ENCODE data around the gene CCDC137. TPM values are rescaled to one million over a fixed set of nuclear protein-coding genes. Genes with fewer than 3 reads are reported as not detected.

The CCDC137 gene
- total and polyA plus RNA-seq, 5 donors from 2014 or later, result 10.2 to 30.4 (median 12.4) TPM

DNA sequence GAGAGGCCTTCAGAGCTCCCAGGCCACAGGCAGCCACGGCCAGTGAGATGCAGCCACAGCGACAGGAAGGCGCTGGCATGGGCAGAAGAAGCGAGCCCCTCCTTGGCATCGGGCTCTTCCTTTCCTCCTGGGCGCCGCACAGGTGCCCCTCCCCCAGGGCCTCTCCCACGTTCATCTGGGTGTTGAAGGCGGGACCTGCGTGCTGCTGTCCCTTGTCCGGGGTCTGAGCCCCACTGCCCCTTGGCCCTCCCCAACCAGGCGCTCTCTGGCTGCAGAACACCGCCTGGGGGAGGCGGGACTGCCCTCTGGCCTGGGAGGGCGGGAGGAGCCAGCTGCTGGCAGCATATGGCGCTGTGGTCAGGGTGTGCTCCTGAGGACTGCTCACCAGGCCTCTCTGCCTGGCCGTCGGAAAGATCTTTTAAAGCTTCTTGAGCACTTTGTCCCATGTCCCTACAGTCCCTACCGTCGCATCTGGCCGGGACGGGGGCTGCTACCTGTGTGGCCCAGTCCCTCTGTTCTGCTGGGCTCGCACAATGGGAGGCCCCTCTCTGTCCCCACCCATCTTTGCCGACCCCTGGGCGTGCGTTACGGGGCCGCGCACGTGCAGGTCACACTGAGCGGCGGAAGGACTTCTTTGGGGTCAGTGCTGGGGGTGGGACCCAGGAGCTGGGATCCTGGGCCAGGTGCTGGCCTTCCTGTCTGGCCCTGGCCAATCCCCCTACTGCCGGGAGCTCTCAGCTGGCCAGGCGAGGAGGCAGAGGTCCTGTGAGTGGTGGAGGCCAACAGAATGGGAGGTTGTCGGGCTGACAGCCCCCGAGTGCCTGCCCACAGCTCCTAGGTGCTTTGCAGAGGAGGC is 47.2 kb downstream of the CCDC137 start:
- ATAC-seq (ENCODE audit: low read depth in 2 of 2), result no peak
- Histone ChIP-seq H3K4me3 (ENCODE audit: low read depth, low read length) (no peak overlapping the region), H3K4me1 (ENCODE audit: control insufficient read depth, insufficient read depth, low read length, poor library complexity, severe bottlenecking) (peaks cover 32% of the 10 kb centered on the region), H3K36me3 (ENCODE audit: control insufficient read depth, insufficient read depth, low read length) (no peaks in the 10 kb centered on the region), H3K27me3 (ENCODE audit: control insufficient read depth, insufficient read depth, low read length) (no peaks in the 10 kb centered on the region), H3K9me3 (ENCODE audit: control insufficient read depth in 2 of 2, low read length in 2 of 2) (no peaks in the 10 kb centered on the region), H3K27ac (ENCODE audit: insufficient read depth, low read length, poor library complexity, severe bottlenecking) (no peak overlapping the region)
- Mint-ChIP-seq H3K4me1 (peaks cover 0 to 19% (median 4%) of the 10 kb centered on the region in 4 donors), H3K36me3 (no peaks in the 10 kb centered on the region), H3K4me3 (peak overlapping the region in 3 of 4 donors; percentile 44 to 86 (median 75)), H3K9me3 (no peaks in the 10 kb centered on the region), H3K27ac (no peak overlapping the region), H3K27me3 (no peaks in the 10 kb centered on the region)
- DNase-seq, result no peak

DNA sequence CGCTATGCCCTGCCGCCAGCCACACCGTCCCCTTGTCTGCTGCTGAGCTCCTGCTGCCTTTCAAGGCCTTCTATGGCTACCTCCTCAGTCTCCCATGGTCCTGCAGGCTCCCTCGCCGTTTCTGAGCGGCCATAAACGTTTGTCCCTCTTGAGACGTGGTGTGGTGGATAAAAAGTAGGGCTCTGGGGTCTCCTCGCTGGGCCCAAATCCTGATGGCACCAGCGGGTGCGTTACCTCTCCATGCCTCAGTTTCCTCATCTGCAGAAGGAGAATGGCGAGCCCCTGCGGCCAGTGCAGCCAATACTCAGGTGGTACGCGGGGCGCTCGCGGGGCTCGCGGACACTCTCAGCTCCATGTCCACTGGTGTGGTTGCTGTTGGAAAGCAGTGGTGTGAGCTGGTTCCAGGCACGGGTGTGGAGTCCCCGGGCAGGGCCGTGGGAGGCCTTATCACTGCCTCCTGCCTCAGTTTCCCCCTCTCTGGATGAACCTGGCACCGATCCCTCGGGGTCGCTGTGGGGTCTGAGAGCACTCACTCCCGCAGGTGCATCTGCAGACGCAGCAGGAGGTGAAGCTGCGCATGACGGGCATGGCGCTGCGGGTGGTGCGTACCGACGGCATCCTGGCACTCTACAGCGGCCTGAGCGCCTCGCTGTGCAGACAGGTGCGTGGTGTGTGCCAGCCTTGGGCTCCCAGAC is 48.0 kb downstream of the CCDC137 start:
- Mint-ChIP-seq H3K4me3 (peak overlapping the region in 3 of 4 donors; percentile 44 to 69 (median 60)), H3K27me3 (no peaks in the 10 kb centered on the region), H3K27ac (no peak overlapping the region), H3K9me3 (no peaks in the 10 kb centered on the region), H3K36me3 (no peaks in the 10 kb centered on the region), H3K4me1 (peaks cover 0 to 19% (median 4%) of the 10 kb centered on the region in 4 donors)
- Histone ChIP-seq H3K4me1 (ENCODE audit: control insufficient read depth, insufficient read depth, low read length, poor library complexity, severe bottlenecking) (peaks cover 32% of the 10 kb centered on the region), H3K27ac (ENCODE audit: insufficient read depth, low read length, poor library complexity, severe bottlenecking) (no peak overlapping the region), H3K9me3 (ENCODE audit: control insufficient read depth in 2 of 2, low read length in 2 of 2) (no peaks in the 10 kb centered on the region), H3K27me3 (ENCODE audit: control insufficient read depth, insufficient read depth, low read length) (no peaks in the 10 kb centered on the region), H3K4me3 (ENCODE audit: low read depth, low read length) (no peak overlapping the region), H3K36me3 (ENCODE audit: control insufficient read depth, insufficient read depth, low read length) (no peaks in the 10 kb centered on the region)
- no peak for ATAC-seq (ENCODE audit: low read depth in 2 of 2)
- no peak for DNase-seq

DNA sequence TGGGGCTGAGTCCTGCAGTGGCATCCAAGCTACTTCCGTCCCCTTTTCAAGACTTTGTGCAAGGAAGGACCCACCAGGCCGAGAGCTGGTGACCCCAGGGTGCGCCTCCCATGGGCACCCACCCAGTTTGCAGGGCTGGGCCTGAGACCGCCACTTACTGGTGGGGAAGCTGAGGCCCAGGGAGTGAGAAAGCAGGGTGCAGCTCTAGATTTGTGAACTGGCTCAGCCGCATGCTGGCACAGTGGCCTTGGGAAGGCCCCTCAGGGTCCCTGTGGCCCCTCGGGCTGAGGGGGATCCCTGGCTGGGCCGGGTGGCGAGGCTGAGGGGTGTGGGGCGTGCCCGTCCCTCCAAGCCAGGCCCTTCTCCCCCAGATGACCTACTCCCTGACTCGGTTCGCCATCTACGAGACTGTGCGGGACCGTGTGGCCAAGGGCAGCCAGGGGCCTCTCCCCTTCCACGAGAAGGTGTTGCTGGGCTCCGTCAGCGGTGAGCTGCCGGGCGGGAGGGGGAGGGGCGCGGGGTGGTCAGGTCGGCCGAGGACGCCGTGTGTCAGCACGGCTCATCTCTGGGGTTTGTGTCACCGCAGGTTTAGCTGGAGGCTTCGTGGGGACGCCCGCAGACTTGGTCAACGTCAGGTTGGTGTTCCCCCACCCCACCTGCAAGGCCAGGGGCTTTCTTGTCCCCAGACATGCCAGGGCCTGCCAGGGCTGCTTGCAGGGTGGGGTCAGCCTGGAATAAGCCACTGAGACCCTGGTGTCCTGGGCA is 48.8 kb downstream of the CCDC137 start:
- no peak overlapping the region for H3K4me3 ChIP-seq (ENCODE audit: low read depth, low read length)
- Mint-ChIP-seq H3K9me3 (no peaks in the 10 kb centered on the region), H3K4me3 (peak overlapping the region in 1 of 4 donors; percentile 26), H3K27me3 (no peaks in the 10 kb centered on the region), H3K36me3 (no peaks in the 10 kb centered on the region), H3K4me1 (peaks cover 0 to 19% (median 4%) of the 10 kb centered on the region in 4 donors), H3K27ac (no peak overlapping the region)
- H3K36me3 ChIP-seq (ENCODE audit: control insufficient read depth, insufficient read depth, low read length), result no peaks in the 10 kb centered on the region
- ATAC-seq (ENCODE audit: low read depth in 2 of 2) (no peak), DNase-seq (no peak)
- H3K9me3 ChIP-seq (ENCODE audit: control insufficient read depth in 2 of 2, low read length in 2 of 2), result no peaks in the 10 kb centered on the region
- no peaks in the 10 kb centered on the region for H3K27me3 ChIP-seq (ENCODE audit: control insufficient read depth, insufficient read depth, low read length)
- H3K27ac ChIP-seq (ENCODE audit: insufficient read depth, low read length, poor library complexity, severe bottlenecking), result no peak overlapping the region
- peaks cover 28% of the 10 kb centered on the region for H3K4me1 ChIP-seq (ENCODE audit: control insufficient read depth, insufficient read depth, low read length, poor library complexity, severe bottlenecking)

DNA sequence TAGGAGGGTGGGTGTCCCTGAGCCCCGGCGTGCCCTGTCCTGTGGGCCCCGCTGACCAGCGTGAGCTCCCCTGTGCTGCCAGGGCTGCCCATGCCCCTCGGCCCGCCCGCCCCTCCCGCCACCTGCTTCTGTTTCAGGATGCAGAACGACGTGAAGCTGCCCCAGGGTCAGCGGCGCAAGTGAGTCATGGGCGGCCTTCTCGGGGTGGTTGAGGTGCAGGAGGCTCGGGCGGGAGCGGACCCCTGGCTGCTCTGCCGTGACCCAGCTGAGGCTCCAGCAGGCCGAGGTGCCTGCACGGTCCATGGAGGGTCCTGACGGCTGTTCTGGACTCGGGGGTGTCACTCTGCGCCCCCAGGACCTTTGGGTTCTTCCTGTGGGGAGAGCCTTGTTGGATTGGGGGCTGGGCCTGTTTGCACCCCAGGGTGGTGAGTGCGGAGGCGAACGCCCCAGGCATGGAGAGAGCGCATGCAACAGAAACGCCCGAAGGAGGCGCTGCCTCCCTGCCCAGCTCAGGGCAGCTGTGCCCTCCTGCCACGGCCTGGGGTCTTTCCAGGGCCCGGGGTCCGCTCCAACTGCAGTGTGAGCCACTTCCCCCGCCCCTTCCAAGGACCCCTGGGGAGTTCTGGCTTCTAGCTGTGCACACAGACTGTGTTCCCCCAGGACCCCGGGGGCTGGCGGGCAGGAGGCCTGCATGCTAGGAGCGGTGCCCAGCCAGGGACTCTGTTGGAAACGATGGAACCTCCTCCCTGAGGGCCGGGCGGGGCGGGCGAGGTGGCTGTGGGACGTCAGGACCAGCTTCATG is 49.5 kb downstream of the CCDC137 start:
- DNase-seq, result no peak

DNA sequence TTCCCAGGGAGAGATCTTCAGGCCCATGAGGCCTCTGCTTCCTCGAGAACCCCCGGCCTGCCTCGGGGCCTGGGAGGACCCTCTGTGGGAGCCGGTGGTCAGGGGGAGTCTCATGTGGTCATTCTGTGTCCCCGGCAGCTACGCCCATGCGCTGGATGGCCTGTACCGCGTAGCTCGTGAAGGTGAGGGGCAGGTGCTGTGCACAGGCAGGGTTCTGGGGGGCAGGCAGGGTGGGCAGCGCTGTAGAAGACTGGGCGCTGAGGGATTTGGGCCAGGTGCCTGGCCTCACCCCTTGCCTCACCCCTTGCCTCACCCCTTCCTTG is 50.1 kb downstream of the CCDC137 start:
- Mint-ChIP-seq H3K9me3 (peaks cover 0 to 1% (median 0%) of the 10 kb centered on the region in 7 donors), H3K4me3 (no peak overlapping the region), H3K27ac (no peak overlapping the region), H3K27me3 (no peaks in the 10 kb centered on the region), H3K4me1 (peaks cover 0 to 10% (median 4%) of the 10 kb centered on the region in 4 donors), H3K36me3 (no peaks in the 10 kb centered on the region)
- peaks cover 15% of the 10 kb centered on the region for H3K4me1 ChIP-seq (ENCODE audit: control insufficient read depth, insufficient read depth, low read length, poor library complexity, severe bottlenecking)
- no peaks in the 10 kb centered on the region for H3K9me3 ChIP-seq (ENCODE audit: control insufficient read depth in 2 of 2, low read length in 2 of 2)
- H3K4me3 ChIP-seq (ENCODE audit: low read depth, low read length), result no peak overlapping the region
- no peak overlapping the region for H3K27ac ChIP-seq (ENCODE audit: insufficient read depth, low read length, poor library complexity, severe bottlenecking)
- ATAC-seq (ENCODE audit: low read depth in 2 of 2) (no peak), DNase-seq (no peak)
- H3K27me3 ChIP-seq (ENCODE audit: control insufficient read depth, insufficient read depth, low read length), result no peaks in the 10 kb centered on the region
- no peaks in the 10 kb centered on the region for H3K36me3 ChIP-seq (ENCODE audit: control insufficient read depth, insufficient read depth, low read length)

More for the DNA sequence above, 49.5 kb downstream of the CCDC137 start:
- H3K36me3 ChIP-seq (ENCODE audit: control insufficient read depth, insufficient read depth, low read length), result no peaks in the 10 kb centered on the region
- ATAC-seq (ENCODE audit: low read depth in 2 of 2), result no peak
- Mint-ChIP-seq H3K36me3 (no peaks in the 10 kb centered on the region), H3K9me3 (peaks cover 0 to 1% (median 0%) of the 10 kb centered on the region in 7 donors), H3K27ac (no peak overlapping the region), H3K4me1 (peaks cover 0 to 13% (median 4%) of the 10 kb centered on the region in 4 donors), H3K4me3 (no peak overlapping the region), H3K27me3 (no peaks in the 10 kb centered on the region)
- peaks cover 20% of the 10 kb centered on the region for H3K4me1 ChIP-seq (ENCODE audit: control insufficient read depth, insufficient read depth, low read length, poor library complexity, severe bottlenecking)
- no peaks in the 10 kb centered on the region for H3K9me3 ChIP-seq (ENCODE audit: control insufficient read depth in 2 of 2, low read length in 2 of 2)
- H3K4me3 ChIP-seq (ENCODE audit: low read depth, low read length), result no peak overlapping the region
- no peaks in the 10 kb centered on the region for H3K27me3 ChIP-seq (ENCODE audit: control insufficient read depth, insufficient read depth, low read length)
- no peak overlapping the region for H3K27ac ChIP-seq (ENCODE audit: insufficient read depth, low read length, poor library complexity, severe bottlenecking)

DNA sequence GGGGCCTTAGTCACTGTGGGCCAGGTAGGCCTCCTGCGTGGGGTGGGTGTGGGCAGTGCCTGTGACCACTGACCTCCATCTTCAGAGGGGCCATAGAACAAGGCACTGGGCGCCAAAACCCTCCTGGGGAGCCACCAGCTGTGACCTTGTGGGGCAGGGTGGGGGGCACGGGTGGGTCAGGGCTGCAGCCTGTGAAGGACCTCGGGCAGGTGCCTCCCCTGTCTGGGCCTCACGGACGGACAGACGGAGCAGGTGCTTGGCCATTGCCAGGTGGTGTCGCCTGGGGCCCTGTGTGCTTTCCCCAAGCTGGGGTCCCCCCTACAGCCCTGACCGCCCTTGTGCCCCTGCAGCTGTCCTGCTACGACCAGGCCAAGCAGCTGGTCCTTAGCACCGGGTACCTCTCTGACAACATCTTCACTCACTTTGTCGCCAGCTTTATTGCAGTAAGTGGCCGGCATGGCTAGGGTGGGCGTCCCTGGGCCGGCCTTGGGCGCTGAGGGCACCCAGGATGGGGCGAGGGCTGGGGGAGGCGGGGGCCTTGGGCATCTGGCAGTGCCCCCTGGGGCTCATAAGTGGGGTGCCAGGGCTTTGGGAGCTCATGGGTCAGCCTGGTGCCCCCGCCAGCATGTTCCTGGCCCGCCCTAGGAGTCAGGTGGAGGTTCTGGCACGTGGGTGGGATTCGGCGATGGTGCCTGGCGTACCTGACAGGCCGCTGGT is 50.7 kb downstream of the CCDC137 start:
- peaks cover 0 to 10% (median 4%) of the 10 kb centered on the region in 4 donors for H3K4me1 Mint-ChIP-seq
- Histone ChIP-seq H3K36me3 (ENCODE audit: control insufficient read depth, insufficient read depth, low read length) (no peaks in the 10 kb centered on the region), H3K4me1 (ENCODE audit: control insufficient read depth, insufficient read depth, low read length, poor library complexity, severe bottlenecking) (peaks cover 13% of the 10 kb centered on the region), H3K9me3 (ENCODE audit: control insufficient read depth in 2 of 2, low read length in 2 of 2) (no peaks in the 10 kb centered on the region), H3K4me3 (ENCODE audit: low read depth, low read length) (no peak overlapping the region), H3K27me3 (ENCODE audit: control insufficient read depth, insufficient read depth, low read length) (no peaks in the 10 kb centered on the region), H3K27ac (ENCODE audit: insufficient read depth, low read length, poor library complexity, severe bottlenecking) (no peak overlapping the region)
- H3K27ac Mint-ChIP-seq, result no peak overlapping the region
- H3K27me3 Mint-ChIP-seq, result no peaks in the 10 kb centered on the region
- ATAC-seq (ENCODE audit: low read depth in 2 of 2), result no peak
- peaks cover 0 to 1% (median 0%) of the 10 kb centered on the region in 7 donors for H3K9me3 Mint-ChIP-seq
- no peaks in the 10 kb centered on the region for H3K36me3 Mint-ChIP-seq
- H3K4me3 Mint-ChIP-seq, result no peak overlapping the region
- DNase-seq, result no peak

DNA sequence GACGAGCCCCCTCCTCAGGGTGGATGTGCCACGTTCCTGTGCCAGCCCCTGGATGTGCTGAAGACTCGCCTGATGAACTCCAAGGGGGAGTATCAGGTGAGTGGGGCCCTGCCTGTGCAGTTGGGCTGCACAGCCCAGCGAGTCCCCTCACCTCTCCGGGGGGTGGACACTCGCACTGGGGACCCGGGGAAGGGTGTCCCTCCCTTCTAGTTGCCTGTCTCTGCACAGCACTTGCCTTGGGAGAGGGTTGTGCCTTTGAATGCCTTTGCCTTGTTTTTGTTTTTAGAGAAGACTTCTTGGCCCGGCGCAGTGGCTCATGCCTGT is 51.2 kb downstream of the CCDC137 start:
- Histone ChIP-seq H3K36me3 (ENCODE audit: control insufficient read depth, insufficient read depth, low read length) (no peaks in the 10 kb centered on the region), H3K9me3 (ENCODE audit: control insufficient read depth in 2 of 2, low read length in 2 of 2) (no peaks in the 10 kb centered on the region), H3K4me3 (ENCODE audit: low read depth, low read length) (no peak overlapping the region), H3K27me3 (ENCODE audit: control insufficient read depth, insufficient read depth, low read length) (no peaks in the 10 kb centered on the region), H3K27ac (ENCODE audit: insufficient read depth, low read length, poor library complexity, severe bottlenecking) (no peak overlapping the region), H3K4me1 (ENCODE audit: control insufficient read depth, insufficient read depth, low read length, poor library complexity, severe bottlenecking) (peaks cover 10% of the 10 kb centered on the region)
- H3K36me3 Mint-ChIP-seq, result no peaks in the 10 kb centered on the region
- peak overlapping the region in 1 of 4 donors; percentile 3 for H3K4me3 Mint-ChIP-seq
- H3K9me3 Mint-ChIP-seq, result peaks cover 0 to 1% (median 0%) of the 10 kb centered on the region in 7 donors
- peaks cover 0 to 8% (median 3%) of the 10 kb centered on the region in 4 donors for H3K4me1 Mint-ChIP-seq
- DNase-seq, result no peak
- H3K27ac Mint-ChIP-seq, result no peak overlapping the region
- H3K27me3 Mint-ChIP-seq, result no peaks in the 10 kb centered on the region
- no peak for ATAC-seq (ENCODE audit: low read depth in 2 of 2)
